Measurements from ENCODE around the gene FHAD1. TPM values are rescaled to one million over a fixed set of nuclear protein-coding genes. Genes with fewer than 3 reads are reported as not detected.

FHAD1 gene
- total RNA-seq, 2 experiments from 2014 or later: not detected

DNA sequence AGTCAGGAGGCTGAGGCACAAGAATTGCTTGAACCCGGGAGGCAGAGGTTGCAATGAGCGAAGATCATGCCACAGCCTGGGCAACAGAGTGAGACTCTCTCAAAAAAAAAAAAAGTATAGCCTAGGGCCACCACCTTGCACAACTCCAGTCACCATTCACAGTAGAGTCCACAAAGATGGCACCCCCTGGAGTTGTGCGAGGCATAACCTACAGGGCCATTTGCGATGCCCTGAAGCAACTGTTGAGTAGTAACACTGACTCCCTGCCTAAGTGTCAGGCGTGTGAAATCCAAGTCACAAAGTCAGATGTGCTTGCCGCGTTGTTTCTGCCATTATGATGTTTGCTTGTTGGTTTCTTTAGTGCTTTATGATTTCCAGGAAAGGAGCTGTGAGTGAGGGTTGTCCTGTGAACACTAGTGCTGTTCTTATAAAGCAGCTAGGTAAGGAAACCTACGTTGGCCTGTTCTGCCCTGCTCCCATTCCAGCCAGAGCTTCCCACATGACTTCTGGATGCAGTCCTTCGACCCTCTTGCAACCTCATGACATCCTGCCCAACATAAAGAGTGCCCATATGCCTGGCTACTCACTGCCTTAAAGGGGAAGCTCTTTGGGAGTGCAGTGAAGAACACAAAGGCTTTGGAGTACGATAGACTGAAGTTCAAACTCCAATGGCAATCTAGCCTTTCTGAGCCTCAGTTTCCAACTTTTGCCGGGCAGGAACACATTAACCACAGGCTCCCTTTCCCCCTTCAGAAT is 29.8 kb downstream of the FHAD1 start:
- Histone ChIP-seq H3K4me1 (ENCODE audit: insufficient read depth, low read length, poor library complexity, severe bottlenecking) (no peaks in the 10 kb centered on the region), H3K36me3 (ENCODE audit: insufficient read depth, low read length) (no peaks in the 10 kb centered on the region), H3K4me2 (ENCODE audit: low read length) (no peak overlapping the region), H3K79me2 (ENCODE audit: insufficient read depth, low read depth, low read length) (no peaks in the 10 kb centered on the region), H4K20me1 (ENCODE audit: insufficient read depth, low read length) (no peaks in the 10 kb centered on the region), H3K9me2 (ENCODE audit: insufficient read depth, low read length) (no peaks in the 10 kb centered on the region), H3K9me3 (ENCODE audit: low read length) (no peaks in the 10 kb centered on the region), H2AFZ (ENCODE audit: low read length) (no peak overlapping the region), H3K4me3 (ENCODE audit: low read depth, low read length, poor library complexity, severe bottlenecking) (no peak overlapping the region), H3K27ac (ENCODE audit: low read depth, low read length, poor library complexity, severe bottlenecking) (no peak overlapping the region)
- CTCF ChIA-PET (ENCODE audit: unreplicated experiment): no interaction called here
- DNase-seq (ENCODE audit: low spot score): no peak
- no peak for TF ChIP-seq EZH2phosphoT487 (IDR thresholded peaks at IDR 0.05; ENCODE audit: borderline replicate concordance, low read depth, low read length)
- TF ChIP-seq CTCF (conservative IDR thresholded peaks at IDR 0.05; ENCODE audit: low read length): no peak
- intact Hi-C loops (cut with micrococcal nuclease; ENCODE audit: unreplicated experiment): no loop called here
- no TSS peak for BruUV-seq (replicated peaks)
- POLR2A ChIA-PET: no interaction called here

GRCh38 chr1:15277447-15277838 is 30.4 kb downstream of the FHAD1 start:
- no peaks in the 10 kb centered on the region for H3K9me3 ChIP-seq (ENCODE audit: low read length)
- H3K36me3 ChIP-seq (ENCODE audit: insufficient read depth, low read length): no peaks in the 10 kb centered on the region
- no peaks in the 10 kb centered on the region for H3K4me1 ChIP-seq (ENCODE audit: insufficient read depth, low read length, poor library complexity, severe bottlenecking)
- H3K27ac ChIP-seq (ENCODE audit: low read depth, low read length, poor library complexity, severe bottlenecking): no peak overlapping the region
- no peaks in the 10 kb centered on the region for H4K20me1 ChIP-seq (ENCODE audit: insufficient read depth, low read length)
- H2AFZ ChIP-seq (ENCODE audit: low read length): no peak overlapping the region
- TF ChIP-seq CTCF (conservative IDR thresholded peaks at IDR 0.05; ENCODE audit: low read length) (no peak), EZH2phosphoT487 (IDR thresholded peaks at IDR 0.05; ENCODE audit: borderline replicate concordance, low read depth, low read length) (no peak)
- no peak overlapping the region for H3K4me3 ChIP-seq (ENCODE audit: low read depth, low read length, poor library complexity, severe bottlenecking)
- BruUV-seq (replicated peaks): no TSS peak
- no peaks in the 10 kb centered on the region for H3K79me2 ChIP-seq (ENCODE audit: insufficient read depth, low read depth, low read length)
- CTCF ChIA-PET (ENCODE audit: unreplicated experiment): no interaction called here
- intact Hi-C loops (cut with micrococcal nuclease; ENCODE audit: unreplicated experiment): no loop called here
- H3K9me2 ChIP-seq (ENCODE audit: insufficient read depth, low read length): no peaks in the 10 kb centered on the region
- POLR2A ChIA-PET: no interaction called here
- no peak for DNase-seq (ENCODE audit: low spot score)
- no peak overlapping the region for H3K4me2 ChIP-seq (ENCODE audit: low read length)

GRCh38 chr1:15277933-15278332 is 30.9 kb downstream of the FHAD1 start:
- ChIA-PET CTCF (ENCODE audit: unreplicated experiment) (no interaction called here), POLR2A (no interaction called here)
- Histone ChIP-seq H3K4me1 (ENCODE audit: insufficient read depth, low read length, poor library complexity, severe bottlenecking) (no peaks in the 10 kb centered on the region), H3K79me2 (ENCODE audit: insufficient read depth, low read depth, low read length) (no peaks in the 10 kb centered on the region), H4K20me1 (ENCODE audit: insufficient read depth, low read length) (no peaks in the 10 kb centered on the region), H2AFZ (ENCODE audit: low read length) (no peak overlapping the region), H3K9me2 (ENCODE audit: insufficient read depth, low read length) (no peaks in the 10 kb centered on the region), H3K36me3 (ENCODE audit: insufficient read depth, low read length) (no peaks in the 10 kb centered on the region), H3K9me3 (ENCODE audit: low read length) (no peaks in the 10 kb centered on the region), H3K4me2 (ENCODE audit: low read length) (no peak overlapping the region), H3K4me3 (ENCODE audit: low read depth, low read length, poor library complexity, severe bottlenecking) (no peak overlapping the region), H3K27ac (ENCODE audit: low read depth, low read length, poor library complexity, severe bottlenecking) (no peak overlapping the region)
- no TSS peak for BruUV-seq (replicated peaks)
- TF ChIP-seq EZH2phosphoT487 (IDR thresholded peaks at IDR 0.05; ENCODE audit: borderline replicate concordance, low read depth, low read length): no peak
- no peak for TF ChIP-seq CTCF (conservative IDR thresholded peaks at IDR 0.05; ENCODE audit: low read length)
- DNase-seq (ENCODE audit: low spot score): no peak
- intact Hi-C loops (cut with micrococcal nuclease; ENCODE audit: unreplicated experiment): no loop called here
